Brain microvascular endothelial cell (primary cell): ENCODE measurements around the gene SP5.

Experiments used
- DNase-seq: peaks from one replicate; pipeline ENCODE4 v3.0.0-alpha.2; 2020
- H3K27ac ChIP-seq: fragments of 250-450 bp; sonication (Bioruptor Pico); 2 replicates; pipeline ENCODE4 v1.5.1; 2020; ENCODE audit warnings: mild to moderate bottlenecking, moderate library complexity
- H3K27me3 ChIP-seq: fragments of 250-450 bp; sonication (Bioruptor Pico); replicated peaks from 2 replicates; pipeline ENCODE4 v1.5.1; 2020; ENCODE audit warnings: mild to moderate bottlenecking
- H3K36me3 ChIP-seq: fragments of 250-450 bp; sonication (Bioruptor Pico); replicated peaks from 2 replicates; pipeline ENCODE4 v1.5.1; 2020; ENCODE audit warnings: mild to moderate bottlenecking
- H3K4me3 ChIP-seq: 2 replicates; pipeline ENCODE4 v1.5.1; 2011; ENCODE audit warnings: low read depth, mild to moderate bottlenecking, control low read depth, low read length, moderate library complexity
- CTCF ChIP-seq: IDR thresholded peaks from 2 replicates; pipeline ENCODE4 v1.5.1; 2011; ENCODE audit warnings: low read depth, mild to moderate bottlenecking, moderate library complexity, low read length, control low read depth, inconsistent platforms; ENCODE audit errors: missing control alignments
- in situ Hi-C: cut with HindIII; loops from 2 replicates; pipeline ENCODE4 v1.10.0; 2017; ENCODE audit warnings: low sequenced_read_pairs, low pct_ligation_motif_present

Gene SP5

DNA sequence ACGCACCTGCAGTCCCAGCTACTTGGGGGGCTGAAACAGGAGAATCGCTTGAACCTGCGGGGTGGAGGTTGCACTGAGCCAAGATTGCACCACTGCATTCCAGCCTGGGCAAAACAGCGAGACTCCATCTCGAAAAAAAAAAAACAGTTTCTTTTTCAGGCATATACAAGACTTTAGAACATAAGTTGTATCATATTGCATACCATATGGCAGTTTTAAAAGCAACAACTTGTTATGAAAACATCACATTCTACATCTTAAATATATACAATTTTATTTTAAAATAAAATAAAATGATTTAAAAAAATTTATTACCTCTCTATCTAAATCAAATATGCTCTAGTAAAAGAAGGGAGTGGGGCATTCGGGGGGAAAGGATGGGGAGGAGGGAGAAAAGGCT is 39.4 kb upstream of the SP5 start:
- Histone ChIP-seq H3K4me3 (no peak overlapping the region), H3K27me3 (no peaks in the 10 kb centered on the region), H3K36me3 (no peaks in the 10 kb centered on the region), H3K27ac (no peak overlapping the region)
- TF ChIP-seq CTCF = no peak
- in situ Hi-C loops = no loop called here
- no peak for DNase-seq

DNA sequence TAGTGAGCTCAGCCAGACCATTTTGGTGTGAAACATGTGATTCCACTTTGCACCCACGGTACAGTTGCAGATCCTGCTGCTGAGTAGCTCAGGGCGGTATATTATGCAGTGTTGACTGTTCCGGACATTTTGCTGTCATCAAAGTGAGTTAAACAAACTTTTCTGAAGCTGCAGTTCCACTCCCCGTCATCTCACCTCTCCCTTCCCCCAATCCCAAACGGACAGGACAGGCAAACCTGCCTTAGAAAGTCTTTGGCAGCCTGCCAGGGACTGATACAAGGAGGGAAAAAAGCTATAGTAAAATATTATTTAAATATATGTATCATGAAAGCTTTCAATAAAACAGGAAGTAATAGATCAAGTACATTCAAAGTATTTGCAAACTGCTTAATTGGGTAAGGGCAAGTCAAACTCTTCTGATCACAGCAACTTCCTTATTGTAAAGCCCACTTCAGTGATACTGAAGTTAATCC is 35.5 kb upstream of the SP5 start:
- H3K27me3 ChIP-seq = no peaks in the 10 kb centered on the region
- no peak overlapping the region for H3K4me3 ChIP-seq
- no peaks in the 10 kb centered on the region for H3K36me3 ChIP-seq
- no peak for TF ChIP-seq CTCF
- in situ Hi-C loops = no loop called here
- no peak for DNase-seq
- no peak overlapping the region for H3K27ac ChIP-seq

DNA sequence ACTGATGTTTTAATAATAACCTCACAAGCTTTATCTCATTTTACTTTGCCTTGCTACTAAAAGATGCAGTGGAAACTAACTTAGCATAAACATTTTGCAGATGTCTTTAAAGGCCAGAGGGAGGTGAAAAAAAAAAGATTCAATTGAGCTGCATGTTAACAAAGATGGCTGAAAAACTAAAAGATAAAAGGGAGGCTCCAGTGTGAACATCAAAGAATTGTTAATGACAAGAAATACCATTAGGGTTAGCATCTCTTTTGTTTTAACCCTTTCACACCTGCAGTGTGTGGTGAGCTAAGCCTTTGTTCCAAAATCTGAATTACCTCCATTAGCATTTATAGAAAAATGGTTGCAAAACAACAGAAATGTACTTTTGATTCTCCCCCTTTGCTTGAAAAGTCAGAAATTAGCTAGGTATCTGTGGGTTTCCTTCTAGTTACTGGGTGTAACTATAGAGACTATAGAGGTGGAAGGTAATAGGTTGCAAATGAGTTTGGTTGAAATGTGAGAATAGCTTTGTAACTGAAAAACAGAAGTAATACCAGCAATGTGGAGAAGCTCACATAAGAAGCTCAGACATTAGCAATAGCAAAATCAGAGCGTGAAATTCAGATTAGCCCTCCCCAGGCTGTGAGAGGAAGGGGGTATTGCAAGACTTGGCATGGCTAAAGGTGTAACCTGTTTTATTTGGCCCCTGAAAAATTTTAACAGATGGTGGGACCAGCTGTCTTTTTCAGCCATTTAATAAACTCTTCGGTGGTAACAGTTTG is 34.8 kb upstream of the SP5 start:
- no peak for TF ChIP-seq CTCF

DNA sequence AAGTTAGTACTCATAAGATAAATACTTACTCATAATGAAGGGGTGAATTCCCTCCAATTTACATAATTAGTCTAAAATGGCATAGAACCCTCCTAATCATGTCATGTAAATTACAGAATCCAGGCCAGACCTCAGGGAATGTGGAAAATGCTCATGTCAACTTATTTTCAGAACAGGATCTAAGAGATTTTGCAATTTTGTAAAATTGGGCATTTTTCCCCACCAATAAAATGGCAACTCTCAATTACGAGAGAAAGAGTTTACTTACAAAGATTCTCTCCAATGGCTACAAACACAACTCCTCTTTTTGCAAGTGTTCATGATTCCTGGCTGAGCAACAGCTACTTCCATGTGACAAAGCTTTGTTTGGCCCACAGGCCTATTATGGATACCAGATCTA is 33.8 kb upstream of the SP5 start:
- no peaks in the 10 kb centered on the region for H3K36me3 ChIP-seq
- no peak for DNase-seq
- no peak for TF ChIP-seq CTCF
- H3K4me3 ChIP-seq = no peak overlapping the region
- no peak overlapping the region for H3K27ac ChIP-seq
- in situ Hi-C loops = no loop called here
- no peaks in the 10 kb centered on the region for H3K27me3 ChIP-seq

More for the DNA sequence above, 34.8 kb upstream of the SP5 start:
- Histone ChIP-seq H3K27me3 (no peaks in the 10 kb centered on the region), H3K36me3 (no peaks in the 10 kb centered on the region), H3K4me3 (no peak overlapping the region), H3K27ac (no peak overlapping the region)
- DNase-seq = no peak
- in situ Hi-C loops = no loop called here

DNA sequence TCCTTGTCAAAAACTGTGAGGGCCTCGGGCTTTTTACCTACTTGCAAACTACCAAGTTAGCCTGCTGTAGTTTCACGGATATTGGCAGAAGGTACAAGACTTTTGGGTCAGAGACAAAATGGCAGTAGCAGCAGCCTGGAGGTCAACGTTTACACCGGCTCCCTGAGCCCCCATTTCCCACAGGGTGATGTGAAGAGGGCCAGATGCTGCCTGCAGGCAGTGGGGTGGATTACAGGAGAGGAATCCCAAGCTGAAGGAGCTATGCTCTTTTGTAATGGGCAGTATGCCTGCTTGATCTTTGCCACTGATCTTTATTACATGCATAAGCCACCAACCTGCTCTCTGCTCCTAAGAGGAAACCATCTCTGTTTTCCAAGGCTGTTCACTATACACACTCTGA is 29.5 kb upstream of the SP5 start:
- H3K27ac ChIP-seq = no peak overlapping the region
- in situ Hi-C loops = no loop called here
- DNase-seq = no peak
- no peak for TF ChIP-seq CTCF
- H3K4me3 ChIP-seq = no peak overlapping the region
- no peaks in the 10 kb centered on the region for H3K36me3 ChIP-seq
- no peaks in the 10 kb centered on the region for H3K27me3 ChIP-seq

DNA sequence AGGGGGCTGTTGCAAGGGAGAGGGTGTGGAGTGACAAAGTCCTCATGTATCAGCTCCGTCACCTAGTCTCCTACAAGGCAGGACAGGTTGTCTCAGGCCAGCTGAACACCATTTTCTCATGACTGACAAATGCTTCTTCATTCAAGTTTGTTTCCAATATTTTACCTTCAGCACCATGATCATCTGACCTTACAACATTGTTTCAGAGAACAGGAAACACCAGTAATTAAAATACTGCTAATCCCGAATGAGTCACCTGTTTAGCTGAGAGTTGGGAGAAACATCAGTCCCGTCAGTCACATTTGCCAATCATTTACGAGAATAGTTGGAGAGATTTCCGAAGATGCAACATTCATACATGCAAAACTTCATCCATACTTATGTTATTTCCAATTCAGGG is 25.7 kb upstream of the SP5 start:
- no peak for DNase-seq
- in situ Hi-C loops = no loop called here
- Histone ChIP-seq H3K4me3 (no peak overlapping the region), H3K27me3 (no peaks in the 10 kb centered on the region), H3K27ac (no peak overlapping the region), H3K36me3 (no peaks in the 10 kb centered on the region)
- no peak for TF ChIP-seq CTCF
